ENCODE data around the gene MAD1L1.

The MAD1L1 gene

GRCh38 chr7:2199528-2199927 lies 33.2 kb downstream of the MAD1L1 start:
- no peak for DNase-seq

- DNase-seq: no peak
Measured at GRCh38 chr7:2198760-2199159, 34.0 kb downstream of the MAD1L1 start.

- DNase-seq: no peak
Measured at GRCh38 chr7:2198206-2198605, 34.5 kb downstream of the MAD1L1 start.

- DNase-seq: no peak
Measured at GRCh38 chr7:2197436-2198155, 35.1 kb downstream of the MAD1L1 start.

- no peak for DNase-seq
Measured at GRCh38 chr7:2196381-2197378, 36.1 kb downstream of the MAD1L1 start.

- DNase-seq: no peak
Measured at GRCh38 chr7:2195400-2196246, 37.1 kb downstream of the MAD1L1 start.

GRCh38 chr7:2193575-2194305 lies 39.0 kb downstream of the MAD1L1 start:
- DNase-seq: no peak

- DNase-seq: no peak
Measured at GRCh38 chr7:2192831-2193534, 39.8 kb downstream of the MAD1L1 start.

GRCh38 chr7:2191016-2191415 lies 41.7 kb downstream of the MAD1L1 start:
- no peak for DNase-seq

GRCh38 chr7:2190531-2190930 lies 42.2 kb downstream of the MAD1L1 start:
- no peak for DNase-seq

- DNase-seq: no peak
Measured at GRCh38 chr7:2186166-2186565, 46.6 kb downstream of the MAD1L1 start.

- DNase-seq: no peak
Measured at GRCh38 chr7:2185715-2186114, 47.0 kb downstream of the MAD1L1 start.

- no peak for DNase-seq
Measured at GRCh38 chr7:2182461-2182860, 50.3 kb downstream of the MAD1L1 start.

- DNase-seq: no peak
Measured at GRCh38 chr7:2181077-2181854, 51.5 kb downstream of the MAD1L1 start.

- DNase-seq: no peak
Measured at GRCh38 chr7:2180081-2180480, 52.7 kb downstream of the MAD1L1 start.

GRCh38 chr7:2175514-2175913 lies 57.2 kb downstream of the MAD1L1 start:
- DNase-seq: peak; percentile 68

GRCh38 chr7:2175091-2175490 lies 57.7 kb downstream of the MAD1L1 start:
- DNase-seq: no peak

- DNase-seq: no peak
Measured at GRCh38 chr7:2173189-2173827, 59.4 kb downstream of the MAD1L1 start.

- peak; percentile 9 for DNase-seq
Measured at GRCh38 chr7:2172311-2173188, 60.2 kb downstream of the MAD1L1 start.

Data from T1000 (cell line).